GM23338 (cell line): Measurements from ENCODE around the gene SLC13A3. TPM values are rescaled to one million over a fixed set of nuclear protein-coding genes. Genes with fewer than 3 reads are reported as not detected.

Experiments used
- ATAC-seq: fragments of 200-7000 bp; cut with Tn5 transposase; 3 replicates; pipeline ENCODE4 v1.9.1; 2020
- DNase-seq: peaks from one replicate; pipeline ENCODE4 v3.0.0-alpha.2; 2015; ENCODE audit warnings: low spot score
- H2AFZ ChIP-seq: fragments of 200-600 bp; sonication (generic); 2 replicates; pipeline ENCODE4 v1.8.0; 2016; ENCODE audit warnings: antibody characterized with exemption, mild to moderate bottlenecking, moderate library complexity
- H3F3A ChIP-seq: fragments of 200-600 bp; sonication (generic); replicated peaks from 2 replicates; pipeline ENCODE4 v1.8.0; 2017; ENCODE audit warnings: antibody characterized with exemption, mixed run types, low read depth
- H3K27ac ChIP-seq: fragments of 200-600 bp; sonication (generic); 2 replicates; pipeline ENCODE4 v1.6.1; 2016; ENCODE audit warnings: low read depth
- H3K27me3 ChIP-seq: fragments of 200-600 bp; sonication (generic); 2 replicates; pipeline ENCODE4 v1.8.0; 2016; ENCODE audit warnings: mild to moderate bottlenecking, mixed run types, moderate library complexity; ENCODE audit not compliant: insufficient read depth
- H3K36me3 ChIP-seq: fragments of 200-600 bp; sonication (generic); 2 replicates; pipeline ENCODE4 v1.8.0; 2016; ENCODE audit warnings: mild to moderate bottlenecking; ENCODE audit not compliant: insufficient read depth
- H3K4me1 ChIP-seq: fragments of 200-600 bp; sonication (generic); 2 replicates; pipeline ENCODE4 v1.8.0; 2016; ENCODE audit warnings: mild to moderate bottlenecking, moderate library complexity; ENCODE audit not compliant: insufficient read depth
- H3K4me2 ChIP-seq: fragments of 200-600 bp; sonication (generic); 2 replicates; pipeline ENCODE4 v1.7.1; 2017; ENCODE audit warnings: mixed run types
- H3K4me3 ChIP-seq: fragments of 200-600 bp; sonication (generic); 2 replicates; pipeline ENCODE4 v1.6.1; 2016; ENCODE audit warnings: mixed run types
- H3K79me2 ChIP-seq: fragments of 200-600 bp; sonication (generic); replicated peaks from 2 replicates; pipeline ENCODE4 v1.8.0; 2017; ENCODE audit warnings: mild to moderate bottlenecking; ENCODE audit not compliant: insufficient read depth
- H3K9me2 ChIP-seq: fragments of 200-600 bp; sonication (generic); 2 replicates; pipeline ENCODE4 v1.8.0; 2017; ENCODE audit not compliant: insufficient read depth
- H4K20me1 ChIP-seq: fragments of 200-600 bp; sonication (generic); replicated peaks from 2 replicates; pipeline ENCODE4 v1.8.0; 2017; ENCODE audit warnings: mild to moderate bottlenecking; ENCODE audit not compliant: insufficient read depth
- H3K27ac Mint-ChIP-seq: 2 replicates; pipeline ENCODE4 v1.8.0; 2020; ENCODE audit warnings: inconsistent platforms, mild to moderate bottlenecking, moderate library complexity, mixed read lengths
- H3K27me3 Mint-ChIP-seq: 3 replicates; pipeline ENCODE4 v1.8.0; 2022; ENCODE audit warnings: low read depth, mild to moderate bottlenecking, moderate library complexity, mixed read lengths, inconsistent platforms; ENCODE audit not compliant: insufficient read depth, poor library complexity
- H3K36me3 Mint-ChIP-seq: 3 replicates; pipeline ENCODE4 v1.8.0; 2021; ENCODE audit warnings: low read depth, mild to moderate bottlenecking, inconsistent platforms, moderate library complexity, mixed read lengths
- H3K4me1 Mint-ChIP-seq: 3 replicates; pipeline ENCODE4 v1.8.0; 2020; ENCODE audit warnings: mild to moderate bottlenecking, inconsistent platforms, mixed read lengths
- H3K4me3 Mint-ChIP-seq: 3 replicates; pipeline ENCODE4 v1.8.0; 2021; ENCODE audit warnings: moderate library complexity, mild to moderate bottlenecking, inconsistent platforms, mixed read lengths
- H3K9me3 Mint-ChIP-seq: 3 replicates; pipeline ENCODE4 v1.8.0; 2020; ENCODE audit warnings: moderate library complexity, mild to moderate bottlenecking, inconsistent platforms, mixed read lengths
- CREB1 ChIP-seq: fragments of 250-450 bp; sonication (Bioruptor Pico); IDR thresholded peaks from 2 replicates; pipeline ENCODE4 v1.5.0; 2020; ENCODE audit warnings: low read depth, mild to moderate bottlenecking, moderate library complexity
- EZH2 ChIP-seq: fragments of 200-600 bp; sonication (generic); IDR thresholded peaks from one replicate; pipeline ENCODE4 v1.8.0; 2017; ENCODE audit warnings: antibody characterized with exemption, mild to moderate bottlenecking, low read depth; ENCODE audit not compliant: unreplicated experiment
- EZH2phosphoT487 ChIP-seq: fragments of 200-600 bp; sonication (generic); IDR thresholded peaks from one replicate; pipeline ENCODE4 v1.8.1; 2018; ENCODE audit warnings: antibody characterized with exemption; ENCODE audit not compliant: unreplicated experiment
- JUNB ChIP-seq: IDR thresholded peaks from one replicate; pipeline ENCODE4 v1.6.1; 2016; ENCODE audit warnings: antibody characterized with exemption; ENCODE audit not compliant: unreplicated experiment
- NANOG ChIP-seq: IDR thresholded peaks from 2 replicates; pipeline ENCODE4 v1.6.1; 2016; ENCODE audit warnings: antibody characterized with exemption, borderline replicate concordance
- POLR2AphosphoS5 ChIP-seq: IDR thresholded peaks from 2 replicates; pipeline ENCODE4 v1.6.1; 2016; ENCODE audit warnings: antibody characterized with exemption, low read depth
- STAT1 ChIP-seq: IDR thresholded peaks from one replicate; pipeline ENCODE4 v1.6.1; 2016; ENCODE audit warnings: antibody characterized with exemption; ENCODE audit not compliant: unreplicated experiment
- ZNF114 ChIP-seq: fragments of 250-450 bp; sonication (Bioruptor Pico); IDR thresholded peaks from 2 replicates; pipeline ENCODE4 v1.5.0; 2020; ENCODE audit warnings: mild to moderate bottlenecking, moderate library complexity
- ZNF331 ChIP-seq: fragments of 250-450 bp; sonication (Bioruptor Pico); IDR thresholded peaks from 2 replicates; pipeline ENCODE4 v1.5.0; 2020; ENCODE audit warnings: low read depth, mild to moderate bottlenecking, moderate library complexity
- polyA plus RNA-seq: library from polyadenylated mRNA; unstranded; fragments of >200 nt; fragmentation: Nextera tagmentation; extraction: Ambion mirVana; gene quantifications from 2 replicates; pipeline ENCODE4 v1.2.1, GENCODE V29; 2016
- total RNA-seq: library from RNA; depleted of rRNA; stranded (reverse); fragments of >200 nt; shearing (Covaris generic); gene quantifications from 2 replicates; pipeline ENCODE4 v1.2.3, GENCODE V29; 2014
- TF ChIP-seq, protein P1 (sequence below): fragments of 250-450 bp; sonication (Bioruptor Pico); IDR thresholded peaks from 2 replicates; pipeline ENCODE4 v1.5.0; 2020; ENCODE audit warnings: mild to moderate bottlenecking, moderate library complexity
- TF ChIP-seq, protein P2 (sequence below), 2 experiments: fragments of 200-600 bp in 1 of 2; sonication (generic) in 1 of 2; conservative IDR thresholded peaks; 2 replicates each; pipeline versions ENCODE4 v1.5.1 to v1.6.1; 2016 to 2017; ENCODE audit warnings: antibody characterized with exemption in 2 of 2, low read depth in 2 of 2, mild to moderate bottlenecking in 2 of 2, moderate library complexity in 1 of 2
- TF ChIP-seq, protein P3 (sequence below): IDR thresholded peaks from one replicate; pipeline ENCODE4 v1.6.1; 2018; ENCODE audit warnings: antibody characterized with exemption; ENCODE audit not compliant: unreplicated experiment
- TF ChIP-seq, protein P4 (sequence below): IDR thresholded peaks from 2 replicates; pipeline ENCODE4 v1.6.1; 2016; ENCODE audit warnings: antibody characterized with exemption

The SLC13A3 gene
- total and polyA plus RNA-seq, 2 experiments from 2014 or later, result 8.6 to 9.1 TPM

DNA sequence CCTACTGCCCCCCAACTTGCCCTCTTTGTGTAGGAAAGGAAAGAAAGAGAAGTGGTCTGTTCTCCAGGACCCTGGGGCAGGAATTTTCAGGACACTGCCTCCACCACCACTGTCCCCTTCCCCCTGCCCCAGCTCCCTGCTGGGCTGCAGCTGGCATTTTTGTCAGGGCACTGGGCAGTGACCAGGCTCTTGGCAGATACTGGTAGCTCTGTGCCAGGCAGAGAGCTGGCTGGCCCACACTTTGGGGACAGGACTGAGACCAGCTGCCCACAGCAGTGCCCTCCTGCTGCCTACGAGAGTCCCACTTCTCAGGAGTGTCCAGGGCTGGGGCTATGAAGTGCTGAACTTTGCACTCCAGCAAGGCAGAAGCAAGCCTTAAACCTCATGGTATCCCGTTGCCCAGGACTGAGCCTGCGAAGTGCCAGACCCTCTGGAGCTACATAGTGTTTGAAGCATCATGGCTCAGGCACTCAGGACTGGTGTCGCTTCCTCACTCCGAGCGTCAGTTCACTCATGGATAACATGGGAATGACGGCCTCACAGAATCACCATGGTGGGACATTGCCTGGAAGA is 19.3 kb downstream of the SLC13A3 start:
- no peak for ATAC-seq
- Histone ChIP-seq H3K4me3 (no peak overlapping the region), H3K27ac (no peak overlapping the region), H3K4me2 (no peak overlapping the region), H3K9me2 (no peaks in the 10 kb centered on the region), H3K79me2 (no peaks in the 10 kb centered on the region), H3K4me1 (peaks cover 6% of the 10 kb centered on the region; the same call in 1 of the 2 replicates), H3K27me3 (no peaks in the 10 kb centered on the region), H4K20me1 (no peaks in the 10 kb centered on the region), H3F3A (no peaks in the 10 kb centered on the region), H3K36me3 (no peaks in the 10 kb centered on the region), H2AFZ (no peak overlapping the region)
- Mint-ChIP-seq H3K27me3 (peaks cover 5% of the 10 kb centered on the region), H3K36me3 (peaks cover 10% of the 10 kb centered on the region), H3K27ac (no peak overlapping the region), H3K4me1 (peaks cover 8% of the 10 kb centered on the region; the same call in 2 of the 3 replicates), H3K9me3 (peaks cover 8% of the 10 kb centered on the region), H3K4me3 (no peak overlapping the region)
- TF ChIP-seq NANOG (no peak), EZH2 (no peak), CREB1 (CRISPR knock-in tag) (no peak), JUNB (no peak), ZNF331 (CRISPR knock-in tag) (no peak), STAT1 (no peak), ZNF114 (CRISPR knock-in tag) (no peak), POLR2AphosphoS5 (no peak), EZH2phosphoT487 (no peak)
- TF ChIP-seq, protein P1, sequence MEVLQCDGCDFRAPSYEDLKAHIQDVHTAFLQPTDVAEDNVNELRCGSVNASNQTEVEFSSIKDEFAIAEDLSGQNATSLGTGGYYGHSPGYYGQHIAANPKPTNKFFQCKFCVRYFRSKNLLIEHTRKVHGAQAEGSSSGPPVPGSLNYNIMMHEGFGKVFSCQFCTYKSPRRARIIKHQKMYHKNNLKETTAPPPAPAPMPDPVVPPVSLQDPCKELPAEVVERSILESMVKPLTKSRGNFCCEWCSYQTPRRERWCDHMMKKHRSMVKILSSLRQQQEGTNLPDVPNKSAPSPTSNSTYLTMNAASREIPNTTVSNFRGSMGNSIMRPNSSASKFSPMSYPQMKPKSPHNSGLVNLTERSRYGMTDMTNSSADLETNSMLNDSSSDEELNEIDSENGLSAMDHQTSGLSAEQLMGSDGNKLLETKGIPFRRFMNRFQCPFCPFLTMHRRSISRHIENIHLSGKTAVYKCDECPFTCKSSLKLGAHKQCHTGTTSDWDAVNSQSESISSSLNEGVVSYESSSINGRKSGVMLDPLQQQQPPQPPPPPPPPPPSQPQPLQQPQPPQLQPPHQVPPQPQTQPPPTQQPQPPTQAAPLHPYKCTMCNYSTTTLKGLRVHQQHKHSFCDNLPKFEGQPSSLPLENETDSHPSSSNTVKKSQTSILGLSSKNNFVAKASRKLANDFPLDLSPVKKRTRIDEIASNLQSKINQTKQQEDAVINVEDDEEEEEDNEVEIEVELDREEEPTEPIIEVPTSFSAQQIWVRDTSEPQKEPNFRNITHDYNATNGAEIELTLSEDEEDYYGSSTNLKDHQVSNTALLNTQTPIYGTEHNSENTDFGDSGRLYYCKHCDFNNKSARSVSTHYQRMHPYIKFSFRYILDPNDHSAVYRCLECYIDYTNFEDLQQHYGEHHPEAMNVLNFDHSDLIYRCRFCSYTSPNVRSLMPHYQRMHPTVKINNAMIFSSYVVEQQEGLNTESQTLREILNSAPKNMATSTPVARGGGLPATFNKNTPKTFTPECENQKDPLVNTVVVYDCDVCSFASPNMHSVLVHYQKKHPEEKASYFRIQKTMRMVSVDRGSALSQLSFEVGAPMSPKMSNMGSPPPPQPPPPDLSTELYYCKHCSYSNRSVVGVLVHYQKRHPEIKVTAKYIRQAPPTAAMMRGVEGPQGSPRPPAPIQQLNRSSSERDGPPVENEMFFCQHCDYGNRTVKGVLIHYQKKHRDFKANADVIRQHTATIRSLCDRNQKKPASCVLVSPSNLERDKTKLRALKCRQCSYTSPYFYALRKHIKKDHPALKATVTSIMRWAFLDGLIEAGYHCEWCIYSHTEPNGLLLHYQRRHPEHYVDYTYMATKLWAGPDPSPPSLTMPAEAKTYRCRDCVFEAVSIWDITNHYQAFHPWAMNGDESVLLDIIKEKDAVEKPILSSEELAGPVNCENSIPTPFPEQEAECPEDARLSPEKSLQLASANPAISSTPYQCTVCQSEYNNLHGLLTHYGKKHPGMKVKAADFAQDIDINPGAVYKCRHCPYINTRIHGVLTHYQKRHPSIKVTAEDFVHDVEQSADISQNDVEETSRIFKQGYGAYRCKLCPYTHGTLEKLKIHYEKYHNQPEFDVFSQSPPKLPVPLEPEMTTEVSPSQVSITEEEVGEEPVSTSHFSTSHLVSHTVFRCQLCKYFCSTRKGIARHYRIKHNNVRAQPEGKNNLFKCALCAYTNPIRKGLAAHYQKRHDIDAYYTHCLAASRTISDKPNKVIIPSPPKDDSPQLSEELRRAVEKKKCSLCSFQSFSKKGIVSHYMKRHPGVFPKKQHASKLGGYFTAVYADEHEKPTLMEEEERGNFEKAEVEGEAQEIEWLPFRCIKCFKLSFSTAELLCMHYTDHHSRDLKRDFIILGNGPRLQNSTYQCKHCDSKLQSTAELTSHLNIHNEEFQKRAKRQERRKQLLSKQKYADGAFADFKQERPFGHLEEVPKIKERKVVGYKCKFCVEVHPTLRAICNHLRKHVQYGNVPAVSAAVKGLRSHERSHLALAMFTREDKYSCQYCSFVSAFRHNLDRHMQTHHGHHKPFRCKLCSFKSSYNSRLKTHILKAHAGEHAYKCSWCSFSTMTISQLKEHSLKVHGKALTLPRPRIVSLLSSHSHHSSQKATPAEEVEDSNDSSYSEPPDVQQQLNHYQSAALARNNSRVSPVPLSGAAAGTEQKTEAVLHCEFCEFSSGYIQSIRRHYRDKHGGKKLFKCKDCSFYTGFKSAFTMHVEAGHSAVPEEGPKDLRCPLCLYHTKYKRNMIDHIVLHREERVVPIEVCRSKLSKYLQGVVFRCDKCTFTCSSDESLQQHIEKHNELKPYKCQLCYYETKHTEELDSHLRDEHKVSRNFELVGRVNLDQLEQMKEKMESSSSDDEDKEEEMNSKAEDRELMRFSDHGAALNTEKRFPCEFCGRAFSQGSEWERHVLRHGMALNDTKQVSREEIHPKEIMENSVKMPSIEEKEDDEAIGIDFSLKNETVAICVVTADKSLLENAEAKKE (CRISPR knock-in tag), result no peak
- TF ChIP-seq, protein P2, sequence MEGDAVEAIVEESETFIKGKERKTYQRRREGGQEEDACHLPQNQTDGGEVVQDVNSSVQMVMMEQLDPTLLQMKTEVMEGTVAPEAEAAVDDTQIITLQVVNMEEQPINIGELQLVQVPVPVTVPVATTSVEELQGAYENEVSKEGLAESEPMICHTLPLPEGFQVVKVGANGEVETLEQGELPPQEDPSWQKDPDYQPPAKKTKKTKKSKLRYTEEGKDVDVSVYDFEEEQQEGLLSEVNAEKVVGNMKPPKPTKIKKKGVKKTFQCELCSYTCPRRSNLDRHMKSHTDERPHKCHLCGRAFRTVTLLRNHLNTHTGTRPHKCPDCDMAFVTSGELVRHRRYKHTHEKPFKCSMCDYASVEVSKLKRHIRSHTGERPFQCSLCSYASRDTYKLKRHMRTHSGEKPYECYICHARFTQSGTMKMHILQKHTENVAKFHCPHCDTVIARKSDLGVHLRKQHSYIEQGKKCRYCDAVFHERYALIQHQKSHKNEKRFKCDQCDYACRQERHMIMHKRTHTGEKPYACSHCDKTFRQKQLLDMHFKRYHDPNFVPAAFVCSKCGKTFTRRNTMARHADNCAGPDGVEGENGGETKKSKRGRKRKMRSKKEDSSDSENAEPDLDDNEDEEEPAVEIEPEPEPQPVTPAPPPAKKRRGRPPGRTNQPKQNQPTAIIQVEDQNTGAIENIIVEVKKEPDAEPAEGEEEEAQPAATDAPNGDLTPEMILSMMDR (conservative IDR thresholded peaks at IDR 0.05; ENCODE audit: low read depth in 2 of 2), result no peak
- TF ChIP-seq, protein P3, sequence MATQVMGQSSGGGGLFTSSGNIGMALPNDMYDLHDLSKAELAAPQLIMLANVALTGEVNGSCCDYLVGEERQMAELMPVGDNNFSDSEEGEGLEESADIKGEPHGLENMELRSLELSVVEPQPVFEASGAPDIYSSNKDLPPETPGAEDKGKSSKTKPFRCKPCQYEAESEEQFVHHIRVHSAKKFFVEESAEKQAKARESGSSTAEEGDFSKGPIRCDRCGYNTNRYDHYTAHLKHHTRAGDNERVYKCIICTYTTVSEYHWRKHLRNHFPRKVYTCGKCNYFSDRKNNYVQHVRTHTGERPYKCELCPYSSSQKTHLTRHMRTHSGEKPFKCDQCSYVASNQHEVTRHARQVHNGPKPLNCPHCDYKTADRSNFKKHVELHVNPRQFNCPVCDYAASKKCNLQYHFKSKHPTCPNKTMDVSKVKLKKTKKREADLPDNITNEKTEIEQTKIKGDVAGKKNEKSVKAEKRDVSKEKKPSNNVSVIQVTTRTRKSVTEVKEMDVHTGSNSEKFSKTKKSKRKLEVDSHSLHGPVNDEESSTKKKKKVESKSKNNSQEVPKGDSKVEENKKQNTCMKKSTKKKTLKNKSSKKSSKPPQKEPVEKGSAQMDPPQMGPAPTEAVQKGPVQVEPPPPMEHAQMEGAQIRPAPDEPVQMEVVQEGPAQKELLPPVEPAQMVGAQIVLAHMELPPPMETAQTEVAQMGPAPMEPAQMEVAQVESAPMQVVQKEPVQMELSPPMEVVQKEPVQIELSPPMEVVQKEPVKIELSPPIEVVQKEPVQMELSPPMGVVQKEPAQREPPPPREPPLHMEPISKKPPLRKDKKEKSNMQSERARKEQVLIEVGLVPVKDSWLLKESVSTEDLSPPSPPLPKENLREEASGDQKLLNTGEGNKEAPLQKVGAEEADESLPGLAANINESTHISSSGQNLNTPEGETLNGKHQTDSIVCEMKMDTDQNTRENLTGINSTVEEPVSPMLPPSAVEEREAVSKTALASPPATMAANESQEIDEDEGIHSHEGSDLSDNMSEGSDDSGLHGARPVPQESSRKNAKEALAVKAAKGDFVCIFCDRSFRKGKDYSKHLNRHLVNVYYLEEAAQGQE, result no peak
- TF ChIP-seq, protein P4, sequence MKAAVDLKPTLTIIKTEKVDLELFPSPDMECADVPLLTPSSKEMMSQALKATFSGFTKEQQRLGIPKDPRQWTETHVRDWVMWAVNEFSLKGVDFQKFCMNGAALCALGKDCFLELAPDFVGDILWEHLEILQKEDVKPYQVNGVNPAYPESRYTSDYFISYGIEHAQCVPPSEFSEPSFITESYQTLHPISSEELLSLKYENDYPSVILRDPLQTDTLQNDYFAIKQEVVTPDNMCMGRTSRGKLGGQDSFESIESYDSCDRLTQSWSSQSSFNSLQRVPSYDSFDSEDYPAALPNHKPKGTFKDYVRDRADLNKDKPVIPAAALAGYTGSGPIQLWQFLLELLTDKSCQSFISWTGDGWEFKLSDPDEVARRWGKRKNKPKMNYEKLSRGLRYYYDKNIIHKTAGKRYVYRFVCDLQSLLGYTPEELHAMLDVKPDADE, result no peak
- DNase-seq, result no peak
